NT2/D1 (cell line): ENCODE results near the gene NAE1.

ENCODE experiments used
- SUZ12 ChIP-seq: IDR thresholded peaks from 2 replicates; pipeline ENCODE4 v1.6.1; 2011; ENCODE audit not compliant: insufficient read length, insufficient read depth; ENCODE audit errors: extremely low read depth
- YY1 ChIP-seq: IDR thresholded peaks from 2 replicates; pipeline ENCODE4 v1.6.1; 2011; ENCODE audit not compliant: insufficient read length, insufficient read depth
- ZNF274 ChIP-seq: IDR thresholded peaks from 2 replicates; pipeline ENCODE4 v1.6.1; 2011; ENCODE audit warnings: mild to moderate bottlenecking, low read depth, low read length

DNA sequence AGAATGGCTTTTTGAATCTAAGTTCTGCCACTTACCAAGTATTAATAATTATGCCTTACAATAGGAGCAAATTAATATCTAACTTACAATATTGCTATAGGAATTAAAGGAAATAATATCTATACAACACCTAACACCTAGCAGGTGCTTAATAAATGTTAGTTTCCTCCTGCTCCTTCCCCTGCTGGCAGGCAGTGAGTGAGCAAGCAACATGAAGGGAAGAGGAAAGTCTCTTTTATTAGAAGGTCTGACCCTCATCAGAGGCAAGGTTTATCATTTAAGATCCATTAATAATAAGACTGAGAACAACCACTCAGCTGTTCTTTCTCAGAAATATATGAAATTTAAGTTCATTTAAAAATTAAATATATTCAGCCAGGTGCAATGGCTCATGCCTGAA lies 72.7 kb downstream of the NAE1 start:
- TF ChIP-seq ZNF274: no peak
- TF ChIP-seq SUZ12: no peak
- TF ChIP-seq YY1: no peak
